Ramos (cell line): ENCODE measurements around the gene SERHL2.
"Not testable (repeated sequence)": the region's sequence is repeated elsewhere in the genome, so short reads cannot be mapped to it uniquely, and the experiment has no call there.

Source experiments
- in situ Hi-C: fragments of 300-500 bp; cut with MboI; formaldehyde crosslinking; loops from one replicate; pipeline ENCODE4 v1.14.3; 2022; ENCODE audit warnings: low sequenced_read_pairs; ENCODE audit not compliant: unreplicated experiment

Gene SERHL2

DNA sequence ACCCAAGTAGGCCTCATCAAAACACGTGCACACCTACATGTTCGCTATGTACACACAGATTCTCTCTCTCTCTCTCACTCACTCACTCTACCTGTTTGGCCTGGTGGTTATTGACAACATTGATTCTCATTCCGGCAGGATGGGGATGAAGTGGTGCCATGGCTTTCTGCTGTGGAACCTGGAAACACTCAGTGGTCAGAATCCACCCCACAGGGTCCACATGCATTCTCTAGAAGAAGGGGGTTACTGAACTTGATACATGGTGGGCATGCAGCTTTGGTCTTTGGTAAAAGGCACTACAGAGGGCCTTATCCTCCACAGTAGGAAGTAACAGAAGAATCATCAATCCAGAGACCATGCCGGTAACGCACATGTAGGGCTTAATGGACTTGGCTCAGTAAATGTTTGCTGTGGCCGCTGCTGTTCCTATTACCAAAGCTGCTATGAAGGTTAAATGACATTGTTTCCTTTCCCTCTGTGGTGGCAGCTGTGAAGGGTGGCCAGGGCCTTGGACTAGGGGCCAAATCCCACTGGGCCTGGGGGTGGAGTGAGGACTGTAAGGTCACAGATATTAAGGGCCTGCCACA lies 48.2 kb downstream of the SERHL2 start:
- in situ Hi-C loops: no loop called here

DNA sequence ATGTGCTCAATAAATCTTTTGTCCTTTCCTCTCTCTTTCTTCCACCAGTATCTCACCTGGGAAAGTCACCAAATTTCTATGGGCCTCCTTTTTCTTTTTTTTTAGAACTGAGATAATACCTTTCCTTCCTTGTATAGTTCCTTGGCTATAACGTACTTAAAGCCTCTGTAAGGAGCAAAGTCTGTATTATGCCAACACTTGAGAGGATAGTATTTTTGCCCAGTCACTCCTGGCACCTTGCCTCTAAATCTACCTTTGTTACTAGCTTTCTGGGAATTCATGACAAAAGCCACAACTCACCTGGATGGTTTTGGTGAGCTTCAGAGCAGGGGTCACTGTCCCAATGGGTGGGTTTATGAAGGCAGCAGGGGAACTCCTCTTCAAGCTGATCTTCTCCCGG lies 48.7 kb downstream of the SERHL2 start:
- in situ Hi-C loops: no loop called here

DNA sequence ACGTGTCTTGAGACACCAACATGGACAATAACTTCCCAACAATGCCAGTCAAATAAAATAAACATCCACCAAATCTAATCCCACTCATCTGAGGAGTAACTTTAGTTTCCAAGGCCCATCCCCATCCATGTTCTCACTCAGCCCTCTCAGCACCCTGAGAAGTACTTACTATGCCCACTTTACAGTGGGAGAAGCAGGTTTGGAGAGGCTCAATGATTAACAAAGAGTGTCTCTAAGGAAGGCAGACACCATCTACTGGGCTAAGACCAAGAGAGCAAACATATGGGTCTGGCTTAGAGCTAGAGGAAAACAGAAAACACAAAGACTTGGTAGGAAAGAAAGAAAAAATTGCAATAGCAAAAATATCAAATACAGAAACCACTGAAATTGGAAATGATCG lies 49.7 kb downstream of the SERHL2 start:
- in situ Hi-C loops: no loop called here

DNA sequence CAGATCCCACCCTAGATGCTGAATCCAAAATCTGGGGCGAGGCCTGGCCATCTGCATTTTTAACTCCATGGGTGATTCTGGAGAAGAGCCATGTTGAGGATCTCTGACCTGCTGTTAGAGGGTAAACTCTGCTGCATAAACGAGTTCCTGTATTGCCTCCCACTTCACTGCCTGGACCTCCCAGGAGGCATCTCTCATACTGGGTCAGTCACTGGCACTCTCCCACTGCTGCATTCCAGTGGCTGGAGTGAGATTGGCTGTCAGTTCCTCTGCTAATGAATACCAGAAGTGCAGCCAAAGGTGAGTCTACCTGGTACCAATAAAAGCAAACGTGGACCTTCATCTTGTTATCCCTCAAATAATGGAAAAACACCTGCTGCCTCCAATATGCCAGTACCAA lies 50.6 kb downstream of the SERHL2 start:
- in situ Hi-C loops: no loop called here

DNA sequence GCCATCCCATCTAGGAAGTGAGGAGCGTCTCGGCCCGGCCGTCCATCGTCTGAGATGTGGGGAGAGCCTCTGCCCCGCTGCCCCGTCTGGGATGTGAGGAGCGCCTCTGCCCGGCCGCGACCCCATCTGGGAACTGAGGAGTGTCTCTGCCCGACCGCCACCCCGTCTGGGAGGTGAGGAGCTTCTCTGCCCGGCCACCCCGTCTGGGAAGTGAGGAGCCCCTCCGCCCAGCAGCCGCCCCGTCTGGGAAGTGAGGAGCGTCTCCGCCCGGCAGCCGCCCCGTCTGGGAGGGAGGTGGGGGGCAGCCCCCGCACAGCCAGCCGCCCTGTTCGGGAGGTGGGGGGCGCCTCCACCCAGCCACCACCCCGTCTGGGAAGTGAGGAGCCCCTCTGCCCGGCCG lies 53.9 kb downstream of the SERHL2 start:
- in situ Hi-C loops: not testable (repeated sequence)

DNA sequence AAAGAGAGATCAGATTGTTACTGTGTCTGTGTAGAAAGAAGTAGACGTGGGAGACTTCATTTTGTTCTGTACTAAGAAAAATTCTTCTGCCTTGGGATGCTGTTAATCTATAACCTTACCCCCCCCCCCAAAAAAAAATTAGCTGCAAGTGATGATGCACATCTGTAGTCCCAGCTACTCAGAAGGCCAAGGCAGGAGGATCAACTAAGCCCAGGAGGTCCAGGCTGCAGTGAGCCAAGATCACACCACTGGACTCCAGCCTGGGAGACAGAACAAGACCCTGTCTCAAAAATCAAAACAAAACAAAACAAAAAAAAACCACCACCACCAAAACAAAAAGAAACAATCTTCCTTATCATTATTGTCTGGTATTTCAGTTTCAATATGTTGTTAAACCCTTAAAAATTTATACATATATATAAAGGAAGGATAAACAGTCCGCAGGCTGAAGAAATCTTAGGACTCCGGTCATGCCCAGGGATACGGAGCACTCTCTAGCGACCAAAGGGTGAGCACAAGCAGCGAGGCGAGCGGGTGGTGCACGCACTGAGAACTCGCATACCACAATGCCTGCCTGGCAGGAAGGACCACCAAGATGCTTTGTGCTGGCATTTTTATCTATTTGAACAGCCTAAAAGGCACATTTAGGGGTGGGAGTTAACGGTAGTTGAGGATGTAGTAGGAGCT lies 54.5 kb downstream of the SERHL2 start:
- in situ Hi-C loops: no loop called here

DNA sequence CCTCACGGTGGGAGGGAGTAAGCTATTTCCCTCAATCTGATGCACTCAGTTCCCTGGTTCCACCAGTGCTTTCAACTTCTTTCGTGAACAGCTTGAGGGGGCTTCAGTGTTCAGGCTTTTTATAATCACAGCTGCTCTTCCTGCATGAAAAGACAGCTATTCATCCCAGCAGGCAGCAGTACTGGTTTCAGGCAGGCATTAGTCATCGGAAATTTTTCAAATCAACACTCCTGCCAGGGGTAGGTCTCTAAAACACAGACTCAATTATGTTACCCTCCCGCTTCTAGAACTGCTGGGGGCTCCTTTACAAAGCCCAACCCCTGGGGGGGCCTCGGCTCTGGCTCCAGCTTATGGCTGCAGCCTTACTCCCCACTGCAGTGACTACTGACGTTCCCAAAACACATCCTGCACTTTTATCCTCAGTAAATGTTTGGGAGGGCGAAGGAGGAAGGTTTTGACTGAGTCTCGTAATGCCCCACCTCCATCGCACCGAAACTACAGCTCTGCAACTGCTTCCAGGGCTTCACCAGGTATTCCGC lies 55.1 kb downstream of the SERHL2 start:
- in situ Hi-C loops: no loop called here

DNA sequence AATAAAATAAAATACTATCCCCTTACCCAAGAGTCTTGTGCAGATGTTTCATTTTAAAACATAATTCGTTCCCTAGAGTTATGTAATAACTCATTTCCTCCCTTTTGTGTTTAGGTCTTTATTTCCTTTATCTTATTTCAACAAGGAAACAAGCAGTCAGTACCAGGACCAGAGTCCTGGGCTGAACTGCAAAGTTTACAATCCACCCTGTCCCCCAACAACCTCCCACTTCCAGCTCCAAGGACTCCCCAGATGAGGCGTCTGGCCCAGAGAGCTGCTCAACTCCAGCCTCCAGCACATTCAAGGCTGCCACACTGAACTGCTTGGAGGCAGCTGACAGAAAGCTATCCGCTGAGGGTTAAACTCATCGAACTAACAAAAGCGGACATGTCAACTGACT lies 56.4 kb downstream of the SERHL2 start:
- in situ Hi-C loops: no loop called here

DNA sequence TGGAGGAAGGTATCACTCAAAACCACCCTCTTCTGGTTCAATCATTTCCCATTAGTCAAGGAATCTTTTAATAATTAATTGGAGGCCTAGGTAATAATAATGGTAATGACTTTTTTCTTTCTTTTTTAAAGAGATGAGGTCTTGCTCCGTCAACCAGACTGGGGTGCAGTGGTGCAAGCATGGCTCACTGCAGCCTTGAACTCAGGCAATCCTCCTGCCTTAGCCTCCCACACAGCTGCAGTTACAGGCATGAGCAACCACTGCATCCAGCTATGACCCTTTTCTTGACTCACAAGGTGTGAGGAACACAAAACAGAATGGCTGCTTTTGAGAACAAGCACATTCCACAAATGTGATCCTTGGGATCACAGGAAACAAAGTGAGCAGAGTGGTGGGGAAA lies 57.3 kb downstream of the SERHL2 start:
- in situ Hi-C loops: no loop called here

DNA sequence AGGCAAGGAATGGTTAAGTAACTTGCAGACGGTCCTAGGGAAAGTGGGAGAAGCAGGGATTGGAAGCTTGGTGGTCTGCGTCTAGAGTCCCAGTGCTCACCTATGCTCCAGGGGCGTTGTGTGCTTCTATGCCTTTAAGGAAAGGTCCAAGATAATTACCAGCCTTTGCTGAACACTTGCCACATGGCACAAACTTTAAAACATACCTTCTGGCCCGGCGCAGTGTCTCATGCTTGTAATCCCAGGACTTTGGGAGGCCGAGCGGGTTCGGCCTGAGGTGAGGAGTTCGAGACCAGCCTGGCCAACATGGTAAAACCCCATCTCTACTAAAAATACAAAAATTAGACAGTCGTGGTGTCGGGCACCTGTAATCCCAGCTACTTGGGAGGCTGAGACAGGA lies 58.6 kb downstream of the SERHL2 start:
- in situ Hi-C loops: no loop called here

DNA sequence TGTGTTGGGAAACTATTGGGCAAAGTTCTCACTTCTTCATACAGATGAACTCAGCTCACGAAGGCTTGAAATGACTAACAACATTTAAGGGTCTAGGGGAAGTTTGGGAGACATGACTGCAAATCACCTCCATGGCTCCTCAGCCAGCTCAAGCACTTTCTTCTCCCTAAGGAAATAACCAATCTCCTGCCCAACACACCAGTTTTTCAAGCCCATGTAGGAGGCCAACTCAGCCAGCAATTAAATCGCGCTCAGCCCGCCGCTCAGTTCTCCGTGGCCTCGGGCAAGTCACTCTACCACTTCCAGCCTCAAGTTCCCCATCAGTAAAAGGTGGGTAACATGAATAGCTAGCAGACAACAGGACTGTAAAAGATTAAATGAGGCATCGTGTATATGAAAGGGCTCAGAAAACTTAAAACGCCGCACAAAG lies 60.1 kb downstream of the SERHL2 start:
- in situ Hi-C loops: no loop called here

DNA sequence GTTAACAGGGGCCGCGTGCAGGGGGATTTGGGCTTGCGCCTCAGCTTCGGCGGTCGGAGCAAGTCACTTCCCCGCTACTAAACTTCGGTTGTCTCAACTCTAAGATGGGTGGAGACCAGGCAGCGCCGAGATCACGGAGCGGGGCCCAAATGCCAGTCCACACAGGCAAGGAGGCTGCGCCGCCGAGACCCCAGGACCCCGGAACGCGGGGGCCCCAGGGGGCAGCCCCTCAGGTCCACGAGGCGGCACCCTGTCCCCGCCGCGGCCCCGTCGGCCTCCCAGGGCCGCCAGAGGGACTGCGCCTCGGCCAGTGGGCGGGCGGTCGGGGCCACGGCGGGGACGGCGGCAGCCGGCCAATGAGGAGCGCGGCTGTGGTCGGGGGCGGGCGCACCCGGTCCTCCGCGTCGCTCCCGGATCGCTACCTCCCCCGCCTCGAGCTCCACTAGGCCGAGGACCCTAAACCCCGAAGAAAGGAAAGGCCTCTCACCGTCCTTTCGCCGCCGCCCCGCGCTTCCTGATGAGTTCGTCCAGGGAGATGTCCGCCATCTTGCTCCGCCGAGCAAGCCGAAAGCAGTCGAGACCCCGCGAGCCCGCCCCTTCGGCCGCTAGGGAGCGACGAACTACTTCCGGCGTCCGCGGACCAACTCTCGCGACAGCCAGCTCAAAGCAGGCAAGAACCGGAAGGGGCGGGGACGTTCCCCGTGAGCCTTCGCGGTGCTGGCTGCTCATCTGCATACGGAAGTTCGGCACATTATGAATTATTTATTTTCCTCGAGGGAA lies 60.7 kb downstream of the SERHL2 start, which contains the start of gene POLDIP3:
Gene POLDIP3 (minus strand): TSS at position 572 of the 780 bp plus-strand sequence. CDS start 26 bp downstream, at position 546.
- in situ Hi-C loops: no loop called here

DNA sequence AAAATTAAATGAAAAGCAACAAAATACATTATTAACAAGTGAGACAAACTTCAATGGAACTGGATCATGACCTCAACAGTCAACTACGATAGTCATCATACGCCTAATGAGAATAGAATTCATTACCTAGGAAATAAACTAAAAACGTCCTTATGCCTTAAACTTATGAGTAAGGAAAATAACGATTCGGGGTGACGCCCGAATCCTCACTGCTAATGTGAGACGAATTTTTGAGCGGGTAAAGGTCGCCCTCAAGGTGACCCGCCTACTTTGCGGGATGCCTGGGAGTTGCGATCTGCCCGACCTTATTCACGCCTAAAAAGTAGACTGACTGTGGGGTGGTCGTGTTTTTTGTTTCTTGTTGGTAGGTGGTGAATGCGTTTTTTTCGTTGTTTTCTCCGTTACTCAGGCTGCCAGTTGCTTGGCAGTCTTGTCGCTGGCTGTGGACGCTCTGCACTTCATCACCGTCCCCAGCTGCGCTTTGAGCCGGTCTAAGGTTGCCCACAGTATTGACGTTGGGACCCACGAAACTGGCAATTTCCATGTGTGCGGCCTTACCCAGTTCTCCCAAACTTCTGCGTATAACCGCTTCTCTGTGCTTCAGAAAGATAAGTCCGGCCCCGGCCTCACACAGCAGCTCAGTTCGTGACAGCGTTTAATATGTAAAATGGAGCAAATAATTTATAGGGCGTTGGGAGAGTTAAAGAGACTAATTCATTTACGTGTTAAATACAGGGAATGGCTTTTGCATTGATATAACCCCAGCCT lies 61.5 kb downstream of the SERHL2 start:
- in situ Hi-C loops: no loop called here

DNA sequence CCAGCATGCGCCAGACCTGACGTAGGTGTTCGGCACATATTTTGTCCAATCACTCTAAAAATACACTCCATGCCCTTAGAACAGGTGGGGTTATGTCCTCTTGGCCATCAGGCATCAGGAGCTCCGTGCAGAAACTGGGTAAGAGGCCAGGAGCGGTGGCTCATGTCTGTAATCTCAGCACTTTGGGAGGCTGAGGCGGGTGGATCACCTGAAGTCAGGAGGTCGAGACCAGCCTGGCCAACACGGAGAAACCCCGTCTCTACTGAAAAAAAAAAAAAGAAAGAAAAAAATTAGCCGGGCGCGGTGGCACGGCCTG lies 62.1 kb downstream of the SERHL2 start:
- in situ Hi-C loops: not testable (repeated sequence)

DNA sequence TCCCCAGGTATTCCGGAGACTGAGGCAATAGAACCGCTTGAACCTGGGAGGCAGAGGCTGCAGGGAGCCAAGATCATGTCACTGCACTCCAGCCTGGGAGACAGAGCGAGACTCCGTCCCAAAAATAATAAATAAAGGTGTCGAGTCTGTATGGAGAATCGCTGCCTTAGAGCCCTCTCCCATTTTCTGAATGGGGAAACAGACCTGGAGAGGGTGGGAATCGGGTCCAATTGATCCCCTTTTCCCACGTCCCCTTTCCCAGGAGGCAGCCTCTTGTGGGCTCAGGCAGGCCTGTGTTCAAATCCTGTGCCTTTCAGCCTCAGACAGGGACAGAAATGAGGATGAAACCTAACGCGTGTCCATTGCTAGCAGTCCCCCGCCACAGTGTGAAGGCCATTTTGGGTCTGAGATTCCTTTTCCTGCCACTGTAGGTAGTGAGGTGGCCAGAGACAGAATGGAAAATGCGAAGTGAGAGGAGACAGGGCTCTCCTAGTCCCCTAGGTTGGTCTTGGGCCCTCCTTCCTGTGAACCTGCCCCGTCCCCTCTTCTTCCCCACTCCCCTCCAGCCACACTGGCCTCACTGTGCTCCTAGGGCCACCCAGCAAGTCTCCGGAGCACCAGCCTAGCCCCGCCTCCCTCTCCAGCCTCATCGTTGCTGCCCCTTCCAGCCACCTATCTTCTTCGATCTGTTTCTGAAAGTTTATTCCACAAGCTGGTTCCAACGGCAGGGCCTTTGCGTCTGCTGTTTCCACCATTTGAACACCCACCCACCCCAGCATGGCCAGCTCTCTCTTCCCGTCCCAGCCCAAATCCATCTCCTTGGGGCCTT lies 63.6 kb downstream of the SERHL2 start:
- in situ Hi-C loops: no loop called here

DNA sequence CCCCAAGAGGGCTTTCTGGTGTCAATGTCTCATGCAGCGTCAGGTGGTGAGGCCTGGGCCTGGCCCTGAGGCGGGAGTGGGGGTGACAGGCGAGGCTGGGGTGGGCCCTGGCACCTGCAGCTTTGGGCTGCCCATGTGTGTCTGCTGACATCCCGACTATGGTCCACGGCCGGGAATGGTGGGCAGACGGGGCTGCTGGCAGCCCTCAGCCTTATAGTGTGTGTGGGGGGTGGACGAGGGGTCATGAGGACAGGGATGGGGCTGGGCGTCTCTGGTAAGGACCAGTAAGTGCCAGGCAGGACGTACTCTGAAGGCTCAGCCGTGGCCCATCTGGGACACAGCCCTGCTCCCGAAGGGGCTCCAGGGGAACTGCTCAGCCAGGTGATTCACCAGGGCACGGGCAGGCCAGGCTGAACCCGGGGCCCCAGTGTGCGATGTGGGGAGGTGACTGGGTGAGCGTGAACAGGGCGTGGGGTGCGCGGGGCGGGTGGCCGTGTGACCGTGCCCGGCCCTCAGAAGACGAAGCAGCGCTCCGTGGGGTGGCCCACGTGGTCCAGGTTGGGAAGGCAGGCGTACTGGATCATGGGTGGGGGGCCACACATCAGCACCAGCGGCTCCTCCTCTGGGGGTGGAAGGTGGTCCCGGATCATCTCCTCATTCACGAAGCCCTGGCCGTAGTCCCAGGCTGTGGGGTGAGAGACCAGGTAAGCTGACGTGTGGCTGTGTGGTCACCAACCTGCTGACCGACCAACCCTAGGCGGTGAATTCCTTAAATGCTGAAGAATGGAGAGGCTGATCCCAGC lies 65.7 kb downstream of the SERHL2 start:
- in situ Hi-C loops: no loop called here

DNA sequence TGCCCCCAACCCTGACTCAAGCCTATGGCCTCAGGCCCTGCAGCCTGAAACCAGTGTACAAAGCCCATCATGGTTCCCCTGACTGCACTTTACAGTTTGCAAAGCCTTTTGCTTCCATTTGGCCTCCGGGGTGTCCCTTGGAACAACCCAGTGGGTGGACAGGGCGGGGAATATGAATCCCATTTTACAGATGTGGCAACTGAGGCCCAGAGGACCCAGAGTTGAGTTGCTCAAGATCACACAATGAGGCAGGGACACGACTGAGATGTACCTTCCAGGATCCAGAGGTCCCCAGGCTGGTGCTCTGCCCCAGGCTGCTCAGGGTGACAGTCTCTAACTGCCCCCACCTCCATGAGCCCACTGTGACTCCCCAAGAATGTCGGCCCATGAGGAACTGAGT lies 66.3 kb downstream of the SERHL2 start:
- in situ Hi-C loops: no loop called here

DNA sequence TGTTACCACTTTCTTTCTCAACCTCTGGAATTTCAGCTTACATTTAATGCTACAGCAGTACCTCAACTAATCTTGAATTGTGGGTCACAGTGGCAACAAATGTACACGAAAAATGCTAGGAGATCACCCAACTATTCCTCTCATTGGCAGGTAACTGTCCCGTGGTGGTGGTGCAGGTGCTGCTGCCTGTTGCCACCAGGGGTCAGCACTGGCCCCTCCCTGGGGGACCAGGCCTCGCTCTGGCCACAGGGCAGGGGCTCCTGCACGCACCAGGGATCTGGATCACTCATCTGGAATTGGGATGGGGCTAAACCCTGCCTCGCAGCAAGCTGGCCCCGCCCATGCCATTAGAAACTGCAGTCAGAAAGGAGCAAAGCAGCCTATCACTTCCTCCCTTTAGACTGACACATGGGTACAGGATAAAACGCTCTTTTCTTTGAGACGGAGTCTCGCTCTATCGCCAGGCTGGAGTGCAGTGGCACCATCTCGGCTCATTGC lies 67.8 kb downstream of the SERHL2 start:
- in situ Hi-C loops: no loop called here
